Measurements from ENCODE around the gene SDK2. TPM values are rescaled to one million over a fixed set of nuclear protein-coding genes. Genes with fewer than 3 reads are reported as not detected.

Gene SDK2
- total RNA-seq, 1 experiment from 2014 or later: 0.67 TPM

GRCh38 chr17:73654241-73654640 is 10.0 kb upstream of the SDK2 start:
- Histone ChIP-seq H3K9me3 (ENCODE audit: low read depth, low read length, poor library complexity, severe bottlenecking) (peaks cover 5% of the 10 kb centered on the region), H3K27ac (ENCODE audit: low read depth, low read length, poor library complexity, severe bottlenecking) (no peak overlapping the region), H3K27me3 (replicated peaks; ENCODE audit: insufficient read depth, low read depth, low read length, poor library complexity) (peaks cover 8% of the 10 kb centered on the region), H3K4me1 (ENCODE audit: insufficient read depth, low read length, poor library complexity, severe bottlenecking) (no peaks in the 10 kb centered on the region), H3K4me3 (ENCODE audit: low read depth, low read length, poor library complexity, severe bottlenecking) (no peak overlapping the region), H3K36me3 (ENCODE audit: insufficient read depth, low read length, poor library complexity, severe bottlenecking) (no peaks in the 10 kb centered on the region)
- POLR2A ChIA-PET (ENCODE audit: low non-redundant PET): no interaction called here
- TF ChIP-seq, protein P1, sequence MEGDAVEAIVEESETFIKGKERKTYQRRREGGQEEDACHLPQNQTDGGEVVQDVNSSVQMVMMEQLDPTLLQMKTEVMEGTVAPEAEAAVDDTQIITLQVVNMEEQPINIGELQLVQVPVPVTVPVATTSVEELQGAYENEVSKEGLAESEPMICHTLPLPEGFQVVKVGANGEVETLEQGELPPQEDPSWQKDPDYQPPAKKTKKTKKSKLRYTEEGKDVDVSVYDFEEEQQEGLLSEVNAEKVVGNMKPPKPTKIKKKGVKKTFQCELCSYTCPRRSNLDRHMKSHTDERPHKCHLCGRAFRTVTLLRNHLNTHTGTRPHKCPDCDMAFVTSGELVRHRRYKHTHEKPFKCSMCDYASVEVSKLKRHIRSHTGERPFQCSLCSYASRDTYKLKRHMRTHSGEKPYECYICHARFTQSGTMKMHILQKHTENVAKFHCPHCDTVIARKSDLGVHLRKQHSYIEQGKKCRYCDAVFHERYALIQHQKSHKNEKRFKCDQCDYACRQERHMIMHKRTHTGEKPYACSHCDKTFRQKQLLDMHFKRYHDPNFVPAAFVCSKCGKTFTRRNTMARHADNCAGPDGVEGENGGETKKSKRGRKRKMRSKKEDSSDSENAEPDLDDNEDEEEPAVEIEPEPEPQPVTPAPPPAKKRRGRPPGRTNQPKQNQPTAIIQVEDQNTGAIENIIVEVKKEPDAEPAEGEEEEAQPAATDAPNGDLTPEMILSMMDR (conservative IDR thresholded peaks at IDR 0.05; ENCODE audit: low read depth, low read length): no peak
- TF ChIP-seq EZH2 (IDR thresholded peaks at IDR 0.05; ENCODE audit: borderline replicate concordance, low read depth, low read length, poor library complexity, severe bottlenecking): no peak
- no peak for DNase-seq (ENCODE audit: low spot score)
- BruUV-seq (replicated peaks): no TSS peak
- intact Hi-C loops (cut with micrococcal nuclease; ENCODE audit: unreplicated experiment): no loop called here
- CTCF ChIA-PET: no interaction called here

DNA sequence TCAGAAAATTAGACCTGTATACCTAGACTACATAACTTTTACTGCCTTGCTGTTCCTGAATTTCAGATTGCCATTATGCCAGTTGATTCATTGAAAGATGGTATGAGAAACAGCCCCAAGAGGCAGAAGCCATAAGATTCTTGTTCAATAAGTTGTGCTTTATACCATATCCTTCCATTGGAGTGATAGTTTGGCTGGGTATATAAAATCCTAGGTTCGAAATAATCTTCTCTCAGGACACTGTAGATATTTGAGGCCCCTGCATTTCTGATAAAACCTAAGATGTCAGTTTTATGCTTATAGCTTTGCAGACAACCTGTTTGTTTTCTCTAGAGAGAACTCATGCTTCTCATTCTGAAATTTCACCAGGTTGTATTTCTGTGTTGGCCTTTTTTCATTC is 9.6 kb upstream of the SDK2 start:
- H3K27me3 ChIP-seq (replicated peaks; ENCODE audit: insufficient read depth, low read depth, low read length, poor library complexity): peaks cover 10% of the 10 kb centered on the region
- H3K4me3 ChIP-seq (ENCODE audit: low read depth, low read length, poor library complexity, severe bottlenecking): no peak overlapping the region
- ChIA-PET CTCF (no interaction called here), POLR2A (ENCODE audit: low non-redundant PET) (no interaction called here)
- DNase-seq (ENCODE audit: low spot score): no peak
- no peaks in the 10 kb centered on the region for H3K36me3 ChIP-seq (ENCODE audit: insufficient read depth, low read length, poor library complexity, severe bottlenecking)
- H3K9me3 ChIP-seq (ENCODE audit: low read depth, low read length, poor library complexity, severe bottlenecking): peaks cover 5% of the 10 kb centered on the region
- TF ChIP-seq EZH2 (IDR thresholded peaks at IDR 0.05; ENCODE audit: borderline replicate concordance, low read depth, low read length, poor library complexity, severe bottlenecking): no peak
- TF ChIP-seq, protein P1 (conservative IDR thresholded peaks at IDR 0.05; ENCODE audit: low read depth, low read length): no peak
- no TSS peak for BruUV-seq (replicated peaks)
- intact Hi-C loops (cut with micrococcal nuclease; ENCODE audit: unreplicated experiment): no loop called here
- H3K4me1 ChIP-seq (ENCODE audit: insufficient read depth, low read length, poor library complexity, severe bottlenecking): no peaks in the 10 kb centered on the region
- no peak overlapping the region for H3K27ac ChIP-seq (ENCODE audit: low read depth, low read length, poor library complexity, severe bottlenecking)

- no peak overlapping the region for H3K4me3 ChIP-seq (ENCODE audit: low read depth, low read length, poor library complexity, severe bottlenecking)
- no peaks in the 10 kb centered on the region for H3K4me1 ChIP-seq (ENCODE audit: insufficient read depth, low read length, poor library complexity, severe bottlenecking)
- intact Hi-C loops (cut with micrococcal nuclease; ENCODE audit: unreplicated experiment): no loop called here
- no peak for TF ChIP-seq EZH2 (IDR thresholded peaks at IDR 0.05; ENCODE audit: borderline replicate concordance, low read depth, low read length, poor library complexity, severe bottlenecking)
- TF ChIP-seq, protein P1 (conservative IDR thresholded peaks at IDR 0.05; ENCODE audit: low read depth, low read length): no peak
- H3K27me3 ChIP-seq (replicated peaks; ENCODE audit: insufficient read depth, low read depth, low read length, poor library complexity): peaks cover 18% of the 10 kb centered on the region
- no peak for DNase-seq (ENCODE audit: low spot score)
- ChIA-PET POLR2A (ENCODE audit: low non-redundant PET) (no interaction called here), CTCF (no interaction called here)
- no peaks in the 10 kb centered on the region for H3K36me3 ChIP-seq (ENCODE audit: insufficient read depth, low read length, poor library complexity, severe bottlenecking)
- no peak overlapping the region for H3K27ac ChIP-seq (ENCODE audit: low read depth, low read length, poor library complexity, severe bottlenecking)
- BruUV-seq (replicated peaks): no TSS peak
- peaks cover 5% of the 10 kb centered on the region for H3K9me3 ChIP-seq (ENCODE audit: low read depth, low read length, poor library complexity, severe bottlenecking)
Measured at GRCh38 chr17:73652886-73653480, 8.7 kb upstream of the SDK2 start.
